Measurements from ENCODE around the gene ARHGEF4. TPM values are rescaled to one million over a fixed set of nuclear protein-coding genes. Genes with fewer than 3 reads are reported as not detected.
"Not testable (repeated sequence)": the region's sequence is repeated elsewhere in the genome, so short reads cannot be mapped to it uniquely, and the experiment has no call there.

ARHGEF4 gene
- polyA plus RNA-seq, 12 donors: 4.9 to 36.1 (median 8.5) TPM; not detected in 1

DNA sequence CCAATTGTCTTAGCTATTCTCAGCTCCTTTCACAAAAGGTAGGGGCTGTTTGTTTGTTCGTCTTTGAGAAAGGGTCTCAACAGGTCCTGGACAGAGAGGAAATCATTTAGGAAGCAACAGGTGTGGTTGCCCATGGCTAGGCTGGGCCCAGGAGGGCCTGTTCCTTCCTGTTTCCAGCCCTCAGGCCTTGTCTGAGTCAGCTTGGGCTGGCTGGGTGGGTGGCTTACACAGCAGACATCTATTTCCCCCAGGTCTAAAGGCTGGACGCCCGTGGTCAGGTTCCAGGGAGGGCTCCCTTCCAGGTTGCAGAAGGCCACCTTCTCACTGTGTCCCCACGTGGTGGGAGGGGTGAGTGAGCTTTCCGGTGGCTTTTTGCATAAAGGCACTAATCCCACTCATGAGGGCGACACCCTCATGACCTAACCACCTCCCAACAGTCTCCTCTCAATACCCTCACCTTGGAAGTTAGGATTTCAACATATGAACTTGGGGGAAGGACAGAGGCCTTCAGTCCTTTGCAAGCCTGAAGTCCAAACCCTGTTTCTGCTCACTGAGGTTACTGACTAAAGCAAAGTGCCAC, 45.5 kb downstream of the ARHGEF4 start:
- DNase-seq: no peak

GRCh38 chr2:130882991-130883390, 46.3 kb downstream of the ARHGEF4 start:
- no peak for DNase-seq

DNA sequence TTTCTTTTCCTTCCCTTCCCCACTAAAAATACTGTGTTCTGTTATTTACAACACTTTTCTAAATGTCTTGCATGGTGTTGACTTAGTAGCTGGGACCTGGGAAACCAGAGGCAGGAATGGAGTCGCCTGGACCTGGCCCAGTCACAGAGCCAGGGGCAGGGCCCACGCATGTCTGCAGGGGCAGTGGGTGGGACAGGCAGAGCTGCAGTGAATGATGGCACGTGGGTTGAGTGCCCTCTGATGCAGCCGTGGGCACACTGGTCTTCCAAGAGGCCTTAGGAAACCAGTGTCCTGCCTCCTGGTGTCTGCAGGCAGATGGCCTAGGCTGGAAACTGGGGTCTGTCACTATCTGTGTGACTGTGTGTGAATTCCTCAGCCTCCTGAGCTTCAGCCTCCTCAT, 46.8 kb downstream of the ARHGEF4 start:
- no peak for DNase-seq

- DNase-seq: no peak
Measured at GRCh38 chr2:130884013-130884412, 47.3 kb downstream of the ARHGEF4 start.

DNA sequence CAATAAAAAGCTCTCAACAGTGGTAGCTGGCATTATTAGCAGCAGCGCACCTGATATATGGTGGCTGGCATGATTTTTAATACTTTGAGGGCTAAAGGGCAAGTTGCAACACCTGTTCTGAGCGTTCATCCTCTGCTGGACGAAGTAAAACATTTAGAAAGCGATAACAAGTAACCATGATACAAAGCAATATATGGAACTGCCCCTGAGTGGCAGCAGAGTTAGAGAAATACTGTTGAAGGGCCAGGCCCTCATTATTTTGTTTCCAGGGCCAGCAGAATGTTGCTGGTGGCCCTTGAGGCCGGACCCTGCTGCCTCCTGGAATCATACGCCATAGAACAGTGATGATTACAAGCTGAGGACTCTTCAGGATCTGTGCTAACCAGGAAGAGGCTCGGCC, 47.8 kb downstream of the ARHGEF4 start:
- no peak for DNase-seq

GRCh38 chr2:130887643-130888042, 50.9 kb downstream of the ARHGEF4 start:
- no peak for DNase-seq

DNA sequence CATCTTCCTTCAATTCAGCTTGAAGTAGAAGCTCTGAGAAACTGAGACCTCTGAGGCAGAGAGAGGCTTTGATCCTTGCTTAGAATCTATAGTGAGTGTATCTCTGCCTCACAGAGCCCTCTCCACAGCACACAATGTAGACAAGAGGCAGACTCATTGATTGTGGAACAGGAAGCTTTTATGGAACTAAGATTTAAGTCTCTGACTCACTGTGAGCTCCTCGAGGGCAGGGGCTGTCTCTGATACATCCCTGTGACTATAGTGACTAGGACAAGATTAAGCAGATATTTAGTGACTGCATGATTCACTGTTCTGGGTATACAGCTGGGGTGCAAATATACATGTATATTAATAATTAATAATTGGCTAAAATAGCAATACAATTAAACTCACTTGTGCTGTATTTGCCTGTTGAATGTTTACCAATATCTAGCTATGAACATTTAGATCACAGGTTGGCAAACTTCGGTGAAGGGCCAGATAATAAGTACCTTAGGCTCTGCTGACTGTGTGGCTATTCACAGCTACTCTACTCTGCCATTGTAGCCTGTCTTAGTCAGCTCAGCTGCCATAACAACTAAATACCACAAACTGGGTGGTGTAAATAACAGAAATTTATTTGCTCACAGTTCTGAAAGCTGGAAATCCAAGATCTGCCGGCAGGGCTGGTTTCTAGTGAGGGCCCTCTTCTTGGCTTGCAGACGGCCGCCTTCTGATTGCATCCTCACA, 54.4 kb downstream of the ARHGEF4 start:
- DNase-seq: no peak

DNA sequence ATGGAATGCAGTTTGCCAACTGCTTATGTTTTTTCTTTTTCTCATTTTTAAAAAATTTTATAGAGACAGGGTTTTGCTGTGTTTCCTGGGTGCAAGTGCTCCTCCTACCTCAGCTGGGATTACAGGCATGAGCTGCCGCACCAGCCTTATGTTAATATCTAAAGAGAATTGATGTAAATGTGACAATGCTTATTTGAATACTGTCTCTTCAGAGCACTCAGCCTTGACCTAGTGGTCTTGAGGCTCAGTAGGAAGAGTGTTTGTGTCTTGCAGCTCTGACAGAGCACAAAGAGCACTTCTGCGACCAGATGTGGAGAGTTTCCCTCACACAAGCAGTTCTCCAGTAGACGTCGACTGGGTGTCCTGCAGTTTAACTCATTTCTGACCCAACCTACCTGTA, 55.3 kb downstream of the ARHGEF4 start:
- DNase-seq: no peak

- DNase-seq: no peak
Measured at GRCh38 chr2:130892793-130893785, 56.4 kb downstream of the ARHGEF4 start.

- no peak for DNase-seq
Measured at GRCh38 chr2:130894326-130894942, 57.7 kb downstream of the ARHGEF4 start.

- DNase-seq: no peak
Measured at GRCh38 chr2:130896813-130897212, 60.1 kb downstream of the ARHGEF4 start.

- no peak for DNase-seq
Measured at GRCh38 chr2:130898553-130898952, 61.8 kb downstream of the ARHGEF4 start.

DNA sequence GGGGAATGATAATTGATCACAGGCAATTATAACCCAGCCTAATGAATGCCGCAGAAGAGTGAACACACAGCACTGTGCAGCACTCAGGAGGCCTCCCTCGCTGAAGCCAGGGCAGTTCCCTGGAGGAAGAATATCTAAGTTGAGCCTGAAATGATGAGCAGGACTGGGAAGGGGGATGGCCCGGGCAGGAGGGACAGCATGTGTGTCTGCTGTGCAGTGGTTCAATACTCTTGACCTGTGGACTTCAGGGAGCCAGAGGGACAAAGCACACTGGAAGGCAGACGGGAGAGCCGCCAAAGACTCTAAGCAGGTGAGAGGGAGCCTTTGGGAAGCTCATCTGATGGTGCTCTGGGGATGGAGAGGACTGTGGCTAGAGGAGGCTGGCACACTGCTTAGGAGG, 62.6 kb downstream of the ARHGEF4 start:
- DNase-seq: no peak

DNA sequence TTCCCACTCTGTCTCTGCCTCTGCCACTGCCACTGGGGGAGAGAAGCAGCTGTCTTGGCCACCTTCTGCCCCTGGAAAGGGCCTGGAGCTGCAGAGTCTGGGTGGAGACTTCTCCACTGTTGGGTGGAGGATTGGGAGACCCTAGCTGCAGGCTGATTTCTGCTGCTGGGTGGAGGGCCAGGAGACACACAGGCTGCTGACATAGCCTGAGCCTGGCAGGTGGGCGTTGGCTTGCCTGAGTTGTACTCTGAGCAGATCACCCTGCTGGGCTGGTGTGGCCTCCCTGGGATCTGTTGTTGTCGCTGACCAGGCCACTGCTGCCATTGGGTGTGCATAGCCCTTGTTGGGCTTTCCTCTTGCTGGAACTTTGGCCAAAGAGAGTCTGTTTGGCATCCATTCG, 64.3 kb downstream of the ARHGEF4 start:
- no peak for DNase-seq

DNA sequence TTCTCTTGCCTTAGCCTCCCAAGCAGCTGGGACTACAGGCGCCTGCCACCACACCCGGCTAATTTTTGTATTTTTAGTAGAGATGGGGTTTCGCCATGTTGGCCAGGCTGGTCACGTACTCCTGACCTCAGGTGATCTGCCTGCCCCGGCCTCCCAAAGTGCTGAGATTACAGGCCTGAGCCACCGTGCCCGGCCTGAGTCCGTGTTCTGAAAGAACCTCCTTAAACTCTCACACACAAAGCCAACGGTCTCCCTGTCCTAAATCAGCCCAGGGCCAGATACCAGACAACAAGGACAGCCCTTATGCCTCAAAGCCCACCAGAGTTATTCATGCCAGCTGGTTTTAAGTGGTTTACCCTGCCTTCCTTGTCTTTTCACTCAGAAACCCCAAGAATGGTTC, 64.9 kb downstream of the ARHGEF4 start:
- not testable (repeated sequence) for DNase-seq

- no peak for DNase-seq
Measured at GRCh38 chr2:130908832-130909231, 72.1 kb downstream of the ARHGEF4 start.

- no peak for DNase-seq
Measured at GRCh38 chr2:130910931-130911330, 74.2 kb downstream of the ARHGEF4 start.

DNA sequence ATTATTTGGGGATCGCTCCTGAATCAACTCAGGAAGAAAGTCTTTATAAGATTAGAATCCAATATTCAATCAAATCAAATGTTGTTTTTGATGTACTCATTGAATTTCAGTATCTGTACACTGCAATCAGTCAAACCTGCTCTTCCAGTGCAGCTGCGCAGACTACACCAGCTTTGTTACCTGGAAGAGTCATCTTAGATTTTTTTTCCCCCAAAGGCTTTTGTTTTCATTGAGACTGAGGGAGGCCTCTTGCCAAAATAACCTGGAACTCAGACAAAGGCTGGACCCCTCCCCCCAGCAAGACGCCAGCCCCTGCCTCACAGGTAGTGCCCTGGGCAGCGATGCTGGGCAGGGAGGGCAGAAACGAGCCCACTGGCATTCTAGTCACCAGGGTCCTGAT, 74.8 kb downstream of the ARHGEF4 start:
- DNase-seq: no peak

DNA sequence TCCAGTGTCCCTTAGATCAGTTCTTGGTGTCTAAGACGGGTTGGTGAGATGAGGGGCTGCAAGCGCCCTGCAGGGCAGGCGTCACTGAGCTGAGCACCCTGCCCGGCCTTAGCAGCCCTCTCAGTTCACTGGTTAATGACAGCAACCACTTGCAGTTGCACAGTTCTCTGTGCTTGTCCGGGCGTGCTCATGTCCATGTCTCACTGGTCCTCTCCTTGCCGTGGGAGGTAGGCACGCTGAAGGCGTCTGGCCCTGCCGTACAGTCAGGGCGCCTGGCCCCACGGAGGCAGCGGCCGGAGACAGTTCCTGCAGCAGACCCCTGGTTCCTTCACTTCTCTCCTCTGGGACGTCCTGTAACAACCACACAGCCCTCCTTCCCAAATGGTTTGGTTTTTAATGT, 75.3 kb downstream of the ARHGEF4 start:
- DNase-seq: no peak

DNA sequence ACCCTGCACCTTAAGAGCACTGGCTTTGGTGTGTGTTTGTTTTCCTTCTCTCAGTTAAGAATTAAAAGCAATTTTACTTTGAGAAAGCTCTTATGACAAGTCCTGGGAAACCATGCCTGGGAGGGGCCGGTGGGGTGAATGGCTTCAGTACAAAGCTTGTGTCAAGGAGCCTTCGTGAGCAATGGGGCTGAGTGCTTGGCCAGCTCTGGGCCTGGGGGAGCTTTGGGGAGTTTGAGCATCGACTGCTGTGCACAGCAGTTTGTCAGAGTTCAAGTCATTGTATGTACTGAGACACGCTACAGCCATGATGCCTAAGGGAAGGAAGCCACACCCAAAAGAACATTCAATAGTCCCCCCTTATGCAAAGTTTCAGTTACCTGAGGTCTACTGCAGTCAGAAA, 75.8 kb downstream of the ARHGEF4 start:
- DNase-seq: no peak

DNA sequence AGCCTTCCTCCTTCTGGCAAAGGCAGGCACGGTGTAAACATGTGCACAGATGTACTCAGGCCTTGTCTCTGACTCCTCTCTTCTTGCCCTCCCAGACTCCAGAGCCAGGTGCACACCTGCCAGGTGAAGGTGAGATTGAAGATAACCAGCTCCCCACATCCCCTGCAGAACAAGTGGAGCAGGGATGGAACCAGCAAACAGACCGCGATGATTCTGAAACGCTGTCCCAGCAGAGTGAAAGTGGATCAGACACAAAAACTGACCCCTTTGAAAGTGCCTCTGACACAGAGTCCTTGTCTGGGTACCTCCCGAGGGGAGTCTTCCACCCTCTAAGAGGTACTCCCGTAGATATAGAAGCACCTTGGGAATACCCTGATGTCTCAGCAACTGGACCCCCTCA, 77.2 kb downstream of the ARHGEF4 start:
- no peak for DNase-seq

DNA sequence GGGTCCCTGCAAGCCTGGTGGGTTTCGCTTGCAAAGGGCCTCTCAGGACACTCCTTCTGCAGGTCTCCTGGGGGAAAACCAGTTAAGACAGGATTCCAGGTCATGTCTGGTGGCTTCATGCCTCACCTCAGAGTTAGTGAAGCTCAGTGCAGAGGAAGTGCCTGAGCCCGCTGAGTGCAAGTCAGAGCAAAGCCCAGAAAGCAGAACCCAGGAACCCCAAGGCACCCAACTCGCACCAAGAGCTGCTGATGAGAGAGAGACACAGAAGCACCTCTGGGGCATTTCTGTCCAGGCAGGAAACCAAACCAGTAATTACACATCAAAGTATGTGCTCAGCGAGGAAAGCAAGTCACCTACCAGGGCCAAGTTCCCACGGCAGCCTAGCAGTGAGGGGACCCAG, 78.4 kb downstream of the ARHGEF4 start:
- no peak for DNase-seq
